ENCODE results near the gene STX1B.

STX1B gene

DNA sequence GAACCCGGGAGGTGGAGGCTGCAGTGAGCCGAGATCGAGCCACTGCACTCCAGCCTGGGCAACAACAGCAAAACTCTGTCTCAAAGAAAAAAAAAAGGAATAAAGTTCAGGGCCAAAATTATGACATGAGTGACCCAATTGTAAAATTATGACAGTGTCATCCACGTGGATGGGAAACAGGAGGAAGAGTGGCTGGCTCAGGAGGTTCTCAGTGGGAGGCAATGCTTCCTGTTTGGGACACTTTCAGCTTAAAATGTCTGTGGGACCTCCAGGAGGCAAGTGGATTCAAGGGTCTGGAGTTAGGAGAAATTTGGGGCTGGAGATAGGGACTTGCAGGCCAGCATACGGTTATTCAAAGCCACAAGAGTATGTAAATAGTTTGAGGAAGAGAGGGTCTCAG, 14.9 kb upstream of the STX1B start:
- no peak for TF ChIP-seq POLR2AphosphoS5 (IDR thresholded peaks at IDR 0.05; ENCODE audit: low read depth, low read length)
- TF ChIP-seq, protein P1, sequence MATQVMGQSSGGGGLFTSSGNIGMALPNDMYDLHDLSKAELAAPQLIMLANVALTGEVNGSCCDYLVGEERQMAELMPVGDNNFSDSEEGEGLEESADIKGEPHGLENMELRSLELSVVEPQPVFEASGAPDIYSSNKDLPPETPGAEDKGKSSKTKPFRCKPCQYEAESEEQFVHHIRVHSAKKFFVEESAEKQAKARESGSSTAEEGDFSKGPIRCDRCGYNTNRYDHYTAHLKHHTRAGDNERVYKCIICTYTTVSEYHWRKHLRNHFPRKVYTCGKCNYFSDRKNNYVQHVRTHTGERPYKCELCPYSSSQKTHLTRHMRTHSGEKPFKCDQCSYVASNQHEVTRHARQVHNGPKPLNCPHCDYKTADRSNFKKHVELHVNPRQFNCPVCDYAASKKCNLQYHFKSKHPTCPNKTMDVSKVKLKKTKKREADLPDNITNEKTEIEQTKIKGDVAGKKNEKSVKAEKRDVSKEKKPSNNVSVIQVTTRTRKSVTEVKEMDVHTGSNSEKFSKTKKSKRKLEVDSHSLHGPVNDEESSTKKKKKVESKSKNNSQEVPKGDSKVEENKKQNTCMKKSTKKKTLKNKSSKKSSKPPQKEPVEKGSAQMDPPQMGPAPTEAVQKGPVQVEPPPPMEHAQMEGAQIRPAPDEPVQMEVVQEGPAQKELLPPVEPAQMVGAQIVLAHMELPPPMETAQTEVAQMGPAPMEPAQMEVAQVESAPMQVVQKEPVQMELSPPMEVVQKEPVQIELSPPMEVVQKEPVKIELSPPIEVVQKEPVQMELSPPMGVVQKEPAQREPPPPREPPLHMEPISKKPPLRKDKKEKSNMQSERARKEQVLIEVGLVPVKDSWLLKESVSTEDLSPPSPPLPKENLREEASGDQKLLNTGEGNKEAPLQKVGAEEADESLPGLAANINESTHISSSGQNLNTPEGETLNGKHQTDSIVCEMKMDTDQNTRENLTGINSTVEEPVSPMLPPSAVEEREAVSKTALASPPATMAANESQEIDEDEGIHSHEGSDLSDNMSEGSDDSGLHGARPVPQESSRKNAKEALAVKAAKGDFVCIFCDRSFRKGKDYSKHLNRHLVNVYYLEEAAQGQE (IDR thresholded peaks at IDR 0.05; ENCODE audit: insufficient read depth in 1 of 2, low read depth in 2 of 2, low read length in 2 of 2): no peak

- TF ChIP-seq SIN3A (IDR thresholded peaks at IDR 0.05; ENCODE audit: borderline replicate concordance, insufficient read depth, low read length) (no peak), FOXP2 (optimal IDR thresholded peaks at IDR 0.05; ENCODE audit: borderline replicate concordance, extremely low read depth, extremely low read length, insufficient read depth) (no peak), POLR2AphosphoS5 (IDR thresholded peaks at IDR 0.05; ENCODE audit: low read depth, low read length) (no peak), TAF1 (IDR thresholded peaks at IDR 0.05; ENCODE audit: borderline replicate concordance, insufficient read depth, low read length) (no peak)
- TF ChIP-seq, protein P1 (IDR thresholded peaks at IDR 0.05; ENCODE audit: insufficient read depth in 1 of 2, low read depth in 2 of 2, low read length in 2 of 2): no peak
These were observed 13.3 kb upstream of the STX1B start for GRCh38 chr16:31023627-31024226.

DNA sequence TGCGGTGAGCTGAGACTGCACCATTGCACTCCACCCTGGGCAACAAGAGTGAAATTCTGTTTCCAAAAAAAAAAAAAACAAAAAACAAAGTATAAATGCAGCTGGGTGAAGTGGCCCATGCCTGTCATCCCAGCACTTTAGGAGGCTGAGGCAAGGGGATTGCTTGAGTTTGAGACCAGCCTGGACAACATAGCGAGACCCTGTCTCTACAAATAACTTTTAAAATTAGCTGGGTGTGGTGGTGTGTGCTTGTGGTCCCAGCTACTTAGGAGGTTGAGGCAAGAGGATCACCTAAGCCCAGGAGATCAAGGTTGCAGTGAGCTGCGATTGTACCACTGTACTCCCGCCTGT, 12.8 kb upstream of the STX1B start:
- TF ChIP-seq SIN3A (IDR thresholded peaks at IDR 0.05; ENCODE audit: borderline replicate concordance, insufficient read depth, low read length): no peak
- TF ChIP-seq, protein P1 (IDR thresholded peaks at IDR 0.05; ENCODE audit: insufficient read depth in 1 of 2, low read depth in 2 of 2, low read length in 2 of 2): no peak
- TF ChIP-seq FOXP2 (optimal IDR thresholded peaks at IDR 0.05; ENCODE audit: borderline replicate concordance, extremely low read depth, extremely low read length, insufficient read depth): no peak
- TF ChIP-seq TAF1 (IDR thresholded peaks at IDR 0.05; ENCODE audit: borderline replicate concordance, insufficient read depth, low read length): no peak
- TF ChIP-seq POLR2AphosphoS5 (IDR thresholded peaks at IDR 0.05; ENCODE audit: low read depth, low read length): no peak

GRCh38 chr16:31022544-31023251, 12.3 kb upstream of the STX1B start:
- TF ChIP-seq TAF1 (IDR thresholded peaks at IDR 0.05; ENCODE audit: borderline replicate concordance, insufficient read depth, low read length) (no peak), SIN3A (IDR thresholded peaks at IDR 0.05; ENCODE audit: borderline replicate concordance, insufficient read depth, low read length) (no peak), FOXP2 (optimal IDR thresholded peaks at IDR 0.05; ENCODE audit: borderline replicate concordance, extremely low read depth, extremely low read length, insufficient read depth) (no peak), POLR2AphosphoS5 (IDR thresholded peaks at IDR 0.05; ENCODE audit: low read depth, low read length) (no peak)
- TF ChIP-seq, protein P1 (IDR thresholded peaks at IDR 0.05; ENCODE audit: insufficient read depth in 1 of 2, low read depth in 2 of 2, low read length in 2 of 2): no peak
